Measurements from ENCODE around the gene CIAPIN1. TPM values are rescaled to one million over a fixed set of nuclear protein-coding genes. Genes with fewer than 3 reads are reported as not detected.

The CIAPIN1 gene
- total RNA-seq, 1 donor from 2014 or later: 37.0 TPM

- DNase-seq: no peak
- H3K27ac ChIP-seq: no peak overlapping the region
- TF ChIP-seq, protein P1, sequence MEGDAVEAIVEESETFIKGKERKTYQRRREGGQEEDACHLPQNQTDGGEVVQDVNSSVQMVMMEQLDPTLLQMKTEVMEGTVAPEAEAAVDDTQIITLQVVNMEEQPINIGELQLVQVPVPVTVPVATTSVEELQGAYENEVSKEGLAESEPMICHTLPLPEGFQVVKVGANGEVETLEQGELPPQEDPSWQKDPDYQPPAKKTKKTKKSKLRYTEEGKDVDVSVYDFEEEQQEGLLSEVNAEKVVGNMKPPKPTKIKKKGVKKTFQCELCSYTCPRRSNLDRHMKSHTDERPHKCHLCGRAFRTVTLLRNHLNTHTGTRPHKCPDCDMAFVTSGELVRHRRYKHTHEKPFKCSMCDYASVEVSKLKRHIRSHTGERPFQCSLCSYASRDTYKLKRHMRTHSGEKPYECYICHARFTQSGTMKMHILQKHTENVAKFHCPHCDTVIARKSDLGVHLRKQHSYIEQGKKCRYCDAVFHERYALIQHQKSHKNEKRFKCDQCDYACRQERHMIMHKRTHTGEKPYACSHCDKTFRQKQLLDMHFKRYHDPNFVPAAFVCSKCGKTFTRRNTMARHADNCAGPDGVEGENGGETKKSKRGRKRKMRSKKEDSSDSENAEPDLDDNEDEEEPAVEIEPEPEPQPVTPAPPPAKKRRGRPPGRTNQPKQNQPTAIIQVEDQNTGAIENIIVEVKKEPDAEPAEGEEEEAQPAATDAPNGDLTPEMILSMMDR (IDR thresholded peaks at IDR 0.05): no peak
- H3K27me3 ChIP-seq (ENCODE audit: low read depth): no peaks in the 10 kb centered on the region
- no peak overlapping the region for H3K4me3 ChIP-seq
- peaks cover 13% of the 10 kb centered on the region for H3K36me3 ChIP-seq
- H3K9me3 ChIP-seq: no peaks in the 10 kb centered on the region
- H3K4me1 ChIP-seq: peaks cover 49% of the 10 kb centered on the region
- no peak for ATAC-seq
- intact Hi-C loops (cut with DNase I): no loop called here
These were observed 65.2 kb downstream of the CIAPIN1 start for GRCh38 chr16:57381791-57382534.

DNA sequence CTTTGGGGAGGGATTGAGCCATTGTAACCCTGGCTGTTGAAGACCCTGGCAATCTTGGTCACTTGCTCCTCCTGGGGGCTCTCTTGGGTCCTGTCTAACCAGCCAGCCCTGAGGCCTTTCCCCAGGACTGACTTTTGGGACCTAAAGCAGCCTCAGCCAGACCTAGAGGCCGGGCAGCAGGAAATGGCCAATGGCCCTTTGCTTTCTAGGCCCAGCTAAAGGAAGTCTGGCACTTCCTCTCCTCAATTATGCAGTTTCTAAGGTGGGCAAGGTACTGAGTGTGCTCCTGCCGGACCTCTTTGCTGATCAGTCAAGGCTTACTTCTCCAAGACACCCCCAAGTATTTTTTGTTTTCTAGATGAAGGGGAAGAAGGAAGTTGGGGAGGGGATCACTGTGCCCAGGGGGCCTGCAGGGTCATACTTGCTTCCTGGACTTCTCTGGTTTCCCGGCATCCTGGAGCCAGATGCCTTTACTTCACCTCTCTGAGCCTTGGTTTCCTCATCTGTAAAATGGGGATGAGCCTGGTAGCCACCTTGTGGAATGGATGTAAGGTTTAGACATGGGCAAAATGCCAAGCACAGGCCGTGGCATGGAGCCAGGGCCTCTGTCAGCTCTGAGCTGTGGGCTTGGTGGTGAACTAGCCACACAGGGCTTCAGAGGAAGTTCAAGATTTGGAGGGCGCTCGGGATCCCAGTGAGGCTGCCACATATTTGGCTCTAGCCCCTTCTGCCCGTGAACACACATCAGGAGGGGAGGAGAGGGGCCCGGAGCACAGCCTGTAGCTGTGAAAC, 66.3 kb downstream of the CIAPIN1 start:
- intact Hi-C loops (cut with DNase I): no loop called here
- no peak for DNase-seq
- H3K27ac ChIP-seq: no peak overlapping the region

GRCh38 chr16:57379579-57379978, 67.6 kb downstream of the CIAPIN1 start:
- peaks cover 48% of the 10 kb centered on the region for H3K4me1 ChIP-seq
- peaks cover 13% of the 10 kb centered on the region for H3K36me3 ChIP-seq
- intact Hi-C loops (cut with DNase I): no loop called here
- no peak overlapping the region for H3K27ac ChIP-seq
- H3K27me3 ChIP-seq (ENCODE audit: low read depth): no peaks in the 10 kb centered on the region
- TF ChIP-seq, protein P1 (IDR thresholded peaks at IDR 0.05): no peak
- DNase-seq: no peak
- no peak overlapping the region for H3K4me3 ChIP-seq
- H3K9me3 ChIP-seq: no peaks in the 10 kb centered on the region
- no peak for ATAC-seq

More for the DNA sequence above, 66.3 kb downstream of the CIAPIN1 start:
- H3K9me3 ChIP-seq: no peaks in the 10 kb centered on the region
- TF ChIP-seq, protein P1 (IDR thresholded peaks at IDR 0.05): no peak
- peaks cover 13% of the 10 kb centered on the region for H3K36me3 ChIP-seq
- no peaks in the 10 kb centered on the region for H3K27me3 ChIP-seq (ENCODE audit: low read depth)
- no peak for ATAC-seq
- peaks cover 49% of the 10 kb centered on the region for H3K4me1 ChIP-seq
- H3K4me3 ChIP-seq: no peak overlapping the region

Other genes starting within 250 kb of the CIAPIN1 start
- gene ARL2BP, start 202.1 kb downstream of the CIAPIN1 start, total RNA-seq: 58.1 TPM
- gene PLLP, start 162.7 kb downstream of the CIAPIN1 start, total RNA-seq: 77.5 TPM
- gene CCL22, start 88.6 kb downstream of the CIAPIN1 start, total RNA-seq: 2.0 TPM
- gene CX3CL1, start 74.9 kb downstream of the CIAPIN1 start, total RNA-seq: 33.6 TPM
- 2.8 TPM for gene CCL17, start 42.6 kb downstream of the CIAPIN1 start, total RNA-seq
- gene COQ9, start 94 bp upstream of the CIAPIN1 start, total RNA-seq: 37.2 TPM
- 76.0 TPM for gene POLR2C, start 15.3 kb upstream of the CIAPIN1 start, total RNA-seq
- gene DOK4, start 39.1 kb upstream of the CIAPIN1 start, total RNA-seq: 57.3 TPM
- 12.8 TPM for gene CCDC102A, start 89.2 kb upstream of the CIAPIN1 start, total RNA-seq
- gene ADGRG5, start 95.3 kb upstream of the CIAPIN1 start, total RNA-seq: 1.4 TPM
- gene ADGRG1, start 181.2 kb upstream of the CIAPIN1 start, total RNA-seq: 37.9 TPM
- 7.7 TPM for gene ADGRG3, start 220.9 kb upstream of the CIAPIN1 start, total RNA-seq
- gene DRC7, start 247.4 kb upstream of the CIAPIN1 start, total RNA-seq: 4.3 TPM

Measured in lower lobe of right lung (tissue), 2 donors.